Hindlimb muscle (tissue), 1 donor: Measurements from ENCODE around the gene NCKAP5. TPM values are rescaled to one million over a fixed set of nuclear protein-coding genes. Genes with fewer than 3 reads are reported as not detected.

Experiments used
- DNase-seq: peaks from one replicate; pipeline ENCODE4 v3.0.0-alpha.2; 2013
- polyA plus RNA-seq: library from polyadenylated mRNA; unstranded; fragments of 120-200 nt; gene quantifications from one replicate; pipeline ENCODE4 v1.2.1, GENCODE V29; 2013; ENCODE audit not compliant: insufficient read length

NCKAP5 gene
- polyA plus RNA-seq, 1 donor = 4.7 TPM

DNA sequence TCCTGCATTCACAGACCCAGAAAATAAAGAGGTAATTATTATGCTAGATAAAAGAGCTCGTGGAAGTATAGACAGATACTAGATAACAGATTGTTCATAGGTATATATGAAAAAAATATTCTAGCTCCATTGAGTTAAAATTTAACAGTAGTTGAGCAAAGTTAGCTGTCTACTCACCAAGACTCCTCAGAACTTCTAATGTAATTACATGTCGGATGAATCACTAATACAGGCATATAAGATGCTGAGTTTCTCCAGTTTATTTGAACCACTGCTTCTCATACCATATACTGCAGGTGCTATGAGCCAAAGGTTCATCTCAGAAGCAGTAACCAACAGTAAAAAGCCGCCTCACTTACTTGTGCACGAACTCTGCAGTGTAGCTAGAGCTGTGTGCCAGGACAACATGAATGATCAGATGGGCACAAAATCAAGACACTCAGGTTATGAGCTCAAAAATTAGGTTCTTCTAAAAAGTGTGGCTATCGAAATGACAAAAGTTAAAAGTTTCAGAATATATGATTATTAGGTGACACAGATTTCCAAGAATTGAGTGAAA, 373.4 kb downstream of the NCKAP5 start:
- DNase-seq = no peak

GRCh38 chr2:133194362-133194655, 374.0 kb downstream of the NCKAP5 start:
- no peak for DNase-seq

GRCh38 chr2:133193544-133194361, 374.5 kb downstream of the NCKAP5 start:
- no peak for DNase-seq

DNA sequence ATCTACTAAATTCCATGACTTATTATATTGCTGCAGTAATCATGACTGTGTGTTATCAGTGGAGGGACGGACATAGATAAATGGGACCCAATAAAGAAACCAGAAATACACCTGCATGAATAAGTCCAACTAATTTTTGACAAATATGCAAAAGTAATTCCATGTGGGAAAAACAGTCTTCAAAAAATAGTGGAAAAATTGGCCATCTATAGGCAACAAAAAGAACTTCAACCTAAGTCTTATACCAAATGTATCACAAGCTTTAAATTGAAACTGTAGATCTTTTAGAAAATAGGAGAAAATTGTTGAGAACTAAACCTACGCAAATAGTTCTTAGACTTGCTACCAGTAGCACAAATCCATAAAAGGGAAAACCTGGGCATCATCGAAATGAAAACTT, 376.2 kb downstream of the NCKAP5 start:
- DNase-seq = no peak

DNA sequence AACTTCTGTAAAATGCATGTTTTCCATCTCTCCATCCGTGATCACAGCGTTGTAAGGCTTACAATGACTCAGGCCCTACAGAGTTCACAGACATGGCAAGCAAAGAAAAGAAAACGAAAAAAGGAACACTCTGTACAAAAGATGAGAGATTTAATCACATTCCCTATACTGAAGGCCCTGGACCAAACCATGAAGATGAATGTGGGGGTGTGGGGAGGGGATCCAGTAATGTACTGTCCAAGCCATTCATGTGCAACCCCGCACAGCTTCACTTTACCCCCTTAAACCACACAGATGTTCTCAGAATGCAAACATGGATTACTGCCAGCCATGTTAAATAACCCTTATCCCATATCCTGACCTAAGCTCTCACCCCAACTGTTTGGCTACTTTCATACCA, 391.1 kb downstream of the NCKAP5 start:
- no peak for DNase-seq

DNA sequence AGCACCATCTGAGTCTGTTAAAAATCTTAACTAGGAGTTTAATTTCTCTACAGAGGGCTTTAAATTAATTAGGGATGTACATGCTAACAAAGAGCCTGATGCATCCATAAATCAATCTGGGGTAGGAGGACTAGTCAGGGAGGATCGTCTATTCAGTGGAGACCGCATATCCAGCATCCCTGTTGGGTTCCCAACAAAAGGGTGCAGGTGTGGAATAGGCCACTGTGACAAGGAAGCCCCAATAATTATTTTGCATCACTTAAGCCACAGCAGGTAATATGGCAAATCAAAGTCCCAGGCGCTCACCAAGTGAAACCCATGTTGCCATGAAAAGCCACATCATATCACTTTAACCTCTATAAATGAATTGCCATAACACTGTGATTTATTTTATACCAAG, 392.3 kb downstream of the NCKAP5 start:
- no peak for DNase-seq

DNA sequence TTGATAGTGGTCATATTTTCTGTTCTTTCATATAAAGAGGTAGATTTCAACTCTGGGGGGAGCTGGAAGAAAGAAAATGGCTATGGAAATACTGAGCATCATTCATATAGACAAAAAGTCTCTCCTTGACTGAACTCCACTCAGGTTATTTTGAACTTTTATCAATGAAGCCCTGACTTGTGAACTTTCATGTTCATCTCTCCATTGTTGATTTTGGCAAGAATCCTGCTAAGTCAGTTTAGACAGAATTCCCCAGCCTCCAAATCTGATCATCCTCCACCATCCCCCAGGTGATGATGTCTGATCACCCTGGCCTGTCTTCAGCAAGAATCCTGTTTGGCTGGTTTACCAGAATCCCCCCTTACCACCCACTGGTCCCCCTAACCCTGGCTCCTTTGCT, 395.0 kb downstream of the NCKAP5 start:
- no peak for DNase-seq

- DNase-seq = peak; percentile 62
These were observed 396.8 kb downstream of the NCKAP5 start for GRCh38 chr2:133171393-133172004.

DNA sequence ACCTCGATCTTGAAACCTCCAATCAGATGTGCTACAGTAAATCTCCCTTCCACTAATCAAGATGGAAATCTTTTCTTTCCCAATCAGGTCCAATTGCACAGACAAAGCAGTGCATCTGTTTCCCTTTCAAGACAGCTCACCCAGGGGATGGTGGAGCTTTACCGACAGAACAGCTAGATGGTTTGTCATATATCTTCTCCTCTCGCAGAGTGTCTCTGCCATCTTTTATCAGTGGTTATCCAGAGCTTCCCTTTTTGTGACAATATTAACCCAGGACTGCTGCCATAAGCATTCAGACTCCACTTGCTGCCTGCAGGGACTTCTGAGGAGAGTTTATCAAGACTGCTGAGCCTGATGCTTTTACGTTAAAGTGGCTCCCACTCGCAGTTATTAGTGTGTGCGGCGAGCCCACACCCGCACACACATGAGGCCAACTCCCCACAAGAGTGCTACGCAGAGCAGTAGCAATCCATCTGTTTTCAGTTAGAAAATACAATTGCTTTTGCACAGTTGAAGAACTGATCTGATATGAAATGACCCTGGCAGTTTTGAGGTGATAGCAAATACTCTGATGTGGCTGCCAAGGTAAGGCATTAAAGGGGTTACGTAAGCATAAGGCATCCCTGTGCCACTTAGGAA, 398.9 kb downstream of the NCKAP5 start:
- no peak for DNase-seq

DNA sequence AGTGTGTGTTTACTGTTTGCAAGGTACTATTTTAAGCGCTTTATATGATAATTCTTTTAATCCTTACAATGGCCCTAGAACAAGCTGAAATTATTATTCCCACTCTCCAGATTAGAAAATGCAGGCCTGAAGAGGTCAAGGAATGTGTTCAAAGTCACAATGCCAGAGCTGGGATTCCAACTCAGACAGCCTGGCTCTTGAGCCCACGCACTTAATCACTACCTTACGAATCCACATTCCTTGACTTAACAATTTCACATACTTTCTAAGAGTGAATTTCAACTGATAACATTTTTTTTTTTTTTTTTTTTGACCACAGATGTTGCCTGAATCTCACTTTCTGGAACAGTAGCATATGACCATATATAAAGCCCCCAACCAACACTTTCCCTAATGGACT, 400.3 kb downstream of the NCKAP5 start:
- no peak for DNase-seq

GRCh38 chr2:133167223-133167622, 401.0 kb downstream of the NCKAP5 start:
- DNase-seq = no peak

DNA sequence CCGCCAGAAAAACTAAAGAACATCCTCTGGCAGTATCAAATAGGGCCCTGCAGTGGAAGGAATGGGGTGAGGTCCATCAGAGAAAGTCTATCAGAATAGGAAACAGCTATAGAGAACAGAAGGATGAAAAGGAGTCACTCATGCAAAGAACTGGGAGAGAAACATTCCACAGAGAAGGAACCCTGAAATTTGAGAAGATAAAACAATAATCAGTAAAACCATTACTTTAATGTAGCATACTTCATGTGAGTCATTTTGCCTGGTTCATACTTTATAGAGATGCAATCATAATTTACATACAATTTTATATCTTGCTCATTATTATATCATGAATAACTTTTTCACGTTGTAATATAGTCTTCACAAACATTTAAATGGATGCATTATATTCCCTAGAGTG, 402.2 kb downstream of the NCKAP5 start:
- DNase-seq = no peak

- DNase-seq = peak; percentile 65
These were observed 405.2 kb downstream of the NCKAP5 start for GRCh38 chr2:133163111-133163510.

- DNase-seq = no peak
These were observed 409.8 kb downstream of the NCKAP5 start for GRCh38 chr2:133158442-133158841.

GRCh38 chr2:133158024-133158423, 410.2 kb downstream of the NCKAP5 start:
- no peak for DNase-seq

GRCh38 chr2:133157141-133157540, 411.1 kb downstream of the NCKAP5 start:
- no peak for DNase-seq

DNA sequence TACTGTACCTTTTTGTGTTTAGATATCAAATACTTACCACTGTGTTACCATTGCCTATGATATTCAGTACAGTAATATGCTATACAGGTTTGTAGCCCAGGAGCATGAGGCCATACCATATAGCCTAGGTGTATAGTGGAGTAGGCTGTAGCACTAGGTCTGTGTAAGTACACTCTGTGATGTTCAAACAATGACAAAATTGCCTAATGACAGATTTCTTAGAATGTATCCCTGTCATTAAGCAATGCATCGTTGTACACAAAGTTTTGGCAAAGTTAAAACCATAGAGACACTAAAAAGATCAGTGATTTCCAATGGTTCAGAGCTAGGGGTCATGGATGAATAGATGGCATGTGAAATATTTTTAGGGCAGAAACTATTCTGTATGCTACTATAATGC, 415.5 kb downstream of the NCKAP5 start:
- no peak for DNase-seq

GRCh38 chr2:133148187-133148586, 420.1 kb downstream of the NCKAP5 start:
- DNase-seq = no peak

- DNase-seq = no peak
These were observed 421.4 kb downstream of the NCKAP5 start for GRCh38 chr2:133146893-133147292.

DNA sequence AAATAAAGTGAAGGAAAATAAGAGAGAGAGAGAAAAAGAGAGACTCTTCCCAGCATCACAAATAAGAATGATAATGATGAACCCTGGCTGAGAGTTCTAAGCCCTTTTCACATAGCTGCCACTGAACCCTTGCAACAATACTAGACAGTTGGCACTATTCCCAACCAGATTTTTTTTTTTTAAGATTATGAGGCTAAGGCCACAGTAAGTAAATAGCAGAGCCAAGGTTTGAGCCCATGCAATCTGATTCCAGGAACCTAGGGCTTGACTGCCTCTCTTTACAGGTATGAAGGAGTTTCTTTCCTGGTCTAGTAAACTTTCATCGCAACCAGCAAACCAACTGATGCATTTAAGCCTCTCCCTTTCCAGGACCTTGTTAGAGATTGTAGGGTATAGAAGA, 424.6 kb downstream of the NCKAP5 start:
- no peak for DNase-seq

DNA sequence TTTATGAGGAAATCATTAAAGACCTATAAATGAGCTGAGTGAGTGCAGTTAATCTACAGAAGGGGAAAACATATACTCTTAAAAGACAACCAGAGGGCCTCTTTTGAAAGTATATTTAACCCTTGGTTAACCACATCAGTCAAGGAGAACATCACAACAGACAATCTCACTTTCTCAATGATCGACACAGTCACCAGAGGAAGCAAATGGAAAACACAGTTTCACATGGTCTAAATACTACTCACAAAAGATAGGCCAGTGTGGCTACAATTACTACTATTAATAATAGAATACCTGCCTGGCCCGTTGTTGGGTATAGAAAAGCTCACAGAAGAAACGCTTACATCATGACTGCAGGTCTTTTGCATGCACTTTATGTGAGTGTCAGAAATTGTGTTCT, 426.2 kb downstream of the NCKAP5 start:
- DNase-seq = no peak

DNA sequence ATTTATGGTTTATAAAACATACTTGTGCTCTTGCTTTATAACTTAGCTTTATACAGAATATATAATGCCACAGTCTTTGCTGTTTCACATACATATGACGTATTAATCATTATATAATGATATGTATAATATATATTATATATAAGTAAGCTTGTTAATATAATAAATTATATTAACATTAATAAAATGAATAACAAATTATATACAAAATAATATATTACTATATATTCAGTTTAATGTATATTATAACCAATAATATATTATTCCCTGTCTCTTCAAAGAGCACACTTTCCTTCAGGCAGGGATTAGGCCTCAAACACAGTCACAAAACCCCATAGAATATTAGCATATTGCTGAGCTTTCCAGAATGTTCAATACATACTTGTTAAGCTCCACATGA, 427.6 kb downstream of the NCKAP5 start:
- DNase-seq = no peak

DNA sequence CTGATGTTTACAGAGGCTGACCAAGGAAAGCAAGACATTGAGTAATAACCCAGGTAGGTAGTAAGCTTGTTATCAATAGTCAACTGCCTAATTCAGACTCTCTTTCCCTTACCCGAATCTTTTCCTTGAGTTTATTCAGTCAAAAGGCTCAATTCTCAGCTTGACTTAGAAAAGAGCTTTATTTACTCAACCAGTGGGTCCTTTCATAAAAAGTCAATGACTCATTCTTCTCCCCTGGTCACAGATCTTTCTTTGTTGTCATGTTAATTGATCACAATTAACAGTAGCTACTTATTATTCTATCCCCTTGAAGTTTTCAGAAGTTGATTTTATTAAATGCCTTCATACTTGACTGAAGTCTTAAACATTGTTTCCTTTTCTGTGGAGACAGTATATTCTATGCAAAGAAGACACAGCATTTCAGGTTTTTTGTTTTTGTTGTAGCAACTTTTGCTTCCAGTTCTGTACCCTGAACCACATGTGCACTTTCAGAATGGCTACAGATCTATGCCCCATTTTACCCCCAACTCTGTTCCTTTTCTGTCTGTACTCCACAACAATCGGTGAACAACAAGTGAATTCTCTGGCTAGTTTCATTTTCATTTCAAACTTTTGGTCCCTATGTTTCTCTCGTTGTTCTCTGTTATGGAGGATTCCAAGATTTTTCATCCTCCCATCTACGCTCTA, 428.3 kb downstream of the NCKAP5 start:
- DNase-seq = no peak
